Measurements from ENCODE around the gene TAC4.

Gene TAC4

GRCh38 chr17:49861150-49861884 lies 13.4 kb upstream of the TAC4 start:
- H3K27ac ChIP-seq, result no peak overlapping the region
- TF ChIP-seq, protein P1, sequence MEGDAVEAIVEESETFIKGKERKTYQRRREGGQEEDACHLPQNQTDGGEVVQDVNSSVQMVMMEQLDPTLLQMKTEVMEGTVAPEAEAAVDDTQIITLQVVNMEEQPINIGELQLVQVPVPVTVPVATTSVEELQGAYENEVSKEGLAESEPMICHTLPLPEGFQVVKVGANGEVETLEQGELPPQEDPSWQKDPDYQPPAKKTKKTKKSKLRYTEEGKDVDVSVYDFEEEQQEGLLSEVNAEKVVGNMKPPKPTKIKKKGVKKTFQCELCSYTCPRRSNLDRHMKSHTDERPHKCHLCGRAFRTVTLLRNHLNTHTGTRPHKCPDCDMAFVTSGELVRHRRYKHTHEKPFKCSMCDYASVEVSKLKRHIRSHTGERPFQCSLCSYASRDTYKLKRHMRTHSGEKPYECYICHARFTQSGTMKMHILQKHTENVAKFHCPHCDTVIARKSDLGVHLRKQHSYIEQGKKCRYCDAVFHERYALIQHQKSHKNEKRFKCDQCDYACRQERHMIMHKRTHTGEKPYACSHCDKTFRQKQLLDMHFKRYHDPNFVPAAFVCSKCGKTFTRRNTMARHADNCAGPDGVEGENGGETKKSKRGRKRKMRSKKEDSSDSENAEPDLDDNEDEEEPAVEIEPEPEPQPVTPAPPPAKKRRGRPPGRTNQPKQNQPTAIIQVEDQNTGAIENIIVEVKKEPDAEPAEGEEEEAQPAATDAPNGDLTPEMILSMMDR (conservative IDR thresholded peaks at IDR 0.05), result peak; percentile 94

DNA sequence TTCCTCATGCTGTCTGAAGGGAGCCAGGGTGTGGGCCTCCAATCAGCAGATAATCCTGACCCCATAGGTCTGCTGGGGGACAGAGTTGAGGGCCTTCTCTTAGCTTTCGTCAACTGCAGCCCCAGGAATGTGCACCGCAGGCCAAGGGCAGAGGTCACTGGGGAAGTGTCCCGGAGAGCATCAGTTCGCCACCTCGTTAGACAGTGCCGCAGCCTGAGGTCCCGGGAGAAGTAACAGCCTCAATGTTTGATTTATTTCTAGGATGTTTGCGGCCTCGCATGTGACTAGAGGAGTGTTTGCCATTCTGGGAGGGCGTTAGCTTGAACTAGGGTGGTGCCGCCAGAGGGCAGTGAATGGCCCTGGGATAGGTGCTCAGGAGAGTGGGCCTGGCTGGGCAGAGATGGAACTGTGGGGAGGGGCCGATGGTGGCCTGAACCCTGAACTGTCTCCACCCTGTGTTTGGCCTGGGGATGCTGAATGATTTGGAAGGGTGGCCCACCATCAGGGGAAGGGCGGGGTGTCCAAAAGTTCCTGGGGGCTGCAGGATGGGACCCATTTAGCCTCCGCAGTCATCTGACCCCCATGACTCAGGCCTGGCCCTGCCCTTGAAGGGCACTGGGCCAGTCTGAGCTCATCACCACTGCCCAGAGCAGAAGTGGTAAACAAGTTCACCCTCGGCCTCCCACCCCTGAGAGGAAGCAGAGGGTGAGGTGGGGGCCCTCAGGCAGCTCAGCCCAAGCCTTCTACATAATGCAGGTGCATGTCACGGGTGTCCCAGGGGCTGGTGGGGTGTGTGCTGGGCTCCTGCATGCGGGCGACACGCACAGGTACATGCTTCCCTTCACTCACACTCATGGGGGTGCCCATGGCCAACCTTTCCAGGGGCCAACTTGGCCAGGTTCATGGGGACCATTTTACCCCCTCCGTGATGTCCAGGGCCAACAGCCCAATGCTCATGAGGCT lies 12.4 kb upstream of the TAC4 start:
- TF ChIP-seq, protein P1 (conservative IDR thresholded peaks at IDR 0.05), result peak; percentile 72

DNA sequence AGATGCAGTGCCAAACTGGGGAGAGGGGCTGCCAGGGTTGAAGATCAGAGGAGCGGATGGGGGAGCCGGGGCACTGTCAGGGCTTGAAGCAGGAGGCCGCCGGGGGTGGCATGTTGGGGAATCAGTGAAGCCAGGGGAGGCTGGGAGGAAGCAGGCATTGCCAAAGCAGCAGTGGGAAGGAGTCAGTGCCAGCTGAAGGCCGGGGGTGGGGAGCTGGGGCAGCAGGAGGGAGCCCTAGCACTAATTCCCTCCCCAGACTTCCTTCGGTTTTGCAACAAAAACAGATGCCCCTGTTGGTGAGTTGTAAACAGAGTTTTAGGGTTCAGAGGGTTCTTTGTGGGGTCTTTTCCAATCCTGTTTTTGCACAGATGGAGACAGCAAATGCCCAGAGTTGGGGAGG lies 10.9 kb upstream of the TAC4 start:
- TF ChIP-seq, protein P1 (conservative IDR thresholded peaks at IDR 0.05), result no peak
- H3K27ac ChIP-seq, result no peak overlapping the region

More for the DNA sequence above, 12.4 kb upstream of the TAC4 start:
- peak overlapping the region; percentile 29; the same call in 1 of the 2 replicates for H3K27ac ChIP-seq

GRCh38 chr17:49854126-49854525 lies 6.3 kb upstream of the TAC4 start:
- TF ChIP-seq, protein P1 (conservative IDR thresholded peaks at IDR 0.05), result no peak
- H3K27ac ChIP-seq, result no peak overlapping the region

DNA sequence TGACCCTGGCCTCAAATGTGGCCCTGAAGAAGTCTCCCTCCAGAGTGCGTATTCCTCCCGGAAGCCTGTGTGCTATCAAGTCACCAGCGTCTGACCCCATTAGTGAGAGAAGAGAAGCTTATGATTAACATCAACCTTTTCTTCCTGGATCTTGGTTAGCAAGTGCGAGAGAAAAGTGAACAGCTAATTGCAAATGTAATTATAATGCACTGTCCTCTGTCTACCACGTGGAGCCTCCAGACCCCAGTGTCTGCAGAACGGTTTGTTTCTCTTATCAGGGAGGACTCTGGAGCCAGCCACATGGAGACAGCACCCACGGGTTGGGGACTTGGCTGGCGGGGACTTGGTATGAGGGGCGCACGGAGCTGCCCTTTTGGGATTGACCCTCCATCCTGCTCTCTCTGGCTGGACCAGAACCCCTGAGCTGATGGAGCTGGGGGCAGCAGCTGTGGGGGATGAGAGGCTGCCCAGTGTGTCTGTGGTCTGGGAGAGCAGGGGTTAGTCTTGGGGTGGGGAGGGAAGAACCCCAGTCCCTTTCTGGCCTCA lies 5.7 kb upstream of the TAC4 start:
- TF ChIP-seq, protein P1 (conservative IDR thresholded peaks at IDR 0.05), result no peak

DNA sequence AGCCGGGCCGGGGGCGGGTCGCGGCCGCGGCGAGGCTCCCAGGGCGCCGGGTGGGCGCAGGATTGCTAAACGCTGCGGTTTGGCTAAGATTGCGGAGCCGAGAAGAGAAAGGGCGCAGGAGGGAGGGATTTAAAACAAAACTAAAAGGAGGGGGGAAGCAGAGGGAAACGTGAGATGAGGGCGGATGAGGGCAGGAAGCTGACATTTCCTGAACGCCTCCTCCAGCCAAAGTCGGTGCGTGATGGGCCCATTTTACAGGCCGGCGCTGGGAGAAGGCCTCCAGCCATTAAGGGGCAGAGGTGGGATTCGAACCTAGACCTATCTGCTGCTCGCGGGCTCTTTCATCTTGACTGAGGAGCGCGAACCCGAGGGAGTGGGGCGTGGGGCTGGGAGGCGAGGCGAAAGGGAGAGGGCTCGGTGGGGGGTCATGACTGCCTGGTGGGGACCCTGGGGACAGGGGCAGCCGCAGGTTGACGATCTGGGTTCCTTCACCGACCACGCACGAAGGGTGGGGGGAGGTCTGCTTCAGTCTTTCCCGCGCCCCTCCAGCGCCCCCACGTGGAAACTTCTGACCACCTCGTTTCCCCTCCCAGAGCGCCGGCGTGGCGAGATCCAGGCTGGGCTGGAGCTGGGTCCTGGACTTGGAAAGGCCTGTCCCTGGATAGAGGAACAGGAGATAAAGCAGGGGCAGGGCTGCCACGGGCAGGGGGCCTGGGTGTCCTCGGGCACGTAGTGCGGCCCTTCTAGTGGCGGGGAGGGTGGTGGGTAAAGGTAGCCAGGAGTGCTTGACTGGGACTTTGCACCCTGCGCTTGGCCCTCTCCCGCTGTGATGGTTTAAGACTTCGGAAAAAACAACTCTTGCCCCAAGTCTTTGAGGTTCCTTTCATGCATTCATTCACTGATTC lies 3.8 kb upstream of the TAC4 start:
- TF ChIP-seq, protein P1 (conservative IDR thresholded peaks at IDR 0.05), result peak; percentile 93
- peak overlapping the region; percentile 78; the same call in 1 of the 2 replicates for H3K27ac ChIP-seq

More for the DNA sequence above, 5.7 kb upstream of the TAC4 start:
- no peak overlapping the region for H3K27ac ChIP-seq
